ENCODE results near the gene IGFBP5. TPM values are rescaled to one million over a fixed set of nuclear protein-coding genes. Genes with fewer than 3 reads are reported as not detected.

The IGFBP5 gene
- total RNA-seq, 2 donors from 2014 or later, result 162 to 319 TPM

DNA sequence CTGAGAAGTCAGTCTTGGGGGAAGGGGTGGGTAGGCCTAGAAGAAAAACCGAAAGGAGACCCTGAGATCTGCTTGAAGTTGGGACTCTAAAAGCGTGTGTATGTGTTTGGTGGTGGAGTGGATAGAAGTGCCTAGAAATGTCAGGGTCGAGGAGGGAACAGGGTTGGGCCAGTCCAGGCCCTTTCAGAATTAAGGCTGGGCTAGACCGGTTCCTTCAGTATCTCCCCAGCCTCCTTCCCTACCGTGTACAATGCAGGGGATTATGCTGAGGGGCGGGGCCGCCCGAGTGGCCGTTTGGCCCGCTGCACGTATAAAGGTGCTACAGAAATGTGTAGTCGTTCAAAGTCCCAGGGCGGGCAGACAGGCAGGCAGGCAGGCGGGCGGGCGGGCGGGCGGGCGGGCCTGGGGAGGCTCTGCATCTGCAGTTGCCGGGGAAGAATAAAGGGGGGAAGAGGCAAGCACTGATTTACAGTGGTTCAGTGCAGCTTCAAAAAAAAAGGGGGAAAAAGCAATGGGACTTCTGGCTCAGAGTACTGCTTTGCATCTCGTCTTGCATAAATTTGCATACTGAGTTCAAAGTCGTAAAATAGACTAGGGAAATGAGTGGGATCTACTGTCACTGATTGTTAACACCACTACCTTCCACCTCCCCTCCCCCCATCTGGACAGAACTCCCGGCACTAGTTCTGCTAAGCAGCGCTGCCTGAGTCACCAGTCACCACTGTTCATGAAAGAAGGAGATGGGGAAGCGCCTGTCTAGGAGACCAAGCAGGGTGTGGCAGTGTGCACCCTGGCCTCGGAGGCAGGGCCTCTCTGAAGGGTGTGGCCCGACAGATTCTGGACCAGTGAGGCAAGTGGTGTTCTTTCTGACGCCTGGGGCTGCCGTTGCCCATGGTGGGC is 58.5 kb downstream of the IGFBP5 start:
- 22% methylated on average over 29 of the region's 29 CpGs for WGBS
- H3K4me3 ChIP-seq, result peak overlapping the region in 1 of 2 donors; percentile 60
- no peaks in the 10 kb centered on the region for H3K36me3 ChIP-seq
- no peaks in the 10 kb centered on the region for H3K27me3 ChIP-seq (replicated peaks; ENCODE audit: insufficient read depth)
- no peaks in the 10 kb centered on the region for H3K9me3 ChIP-seq
- intact Hi-C loops (cut with DNase I), result no loop called here
- TF ChIP-seq POLR2A (IDR thresholded peaks at IDR 0.05) (peak; percentile 44), POLR2AphosphoS5 (IDR thresholded peaks at IDR 0.05) (peak; percentile 29)
- TF ChIP-seq, protein P1, sequence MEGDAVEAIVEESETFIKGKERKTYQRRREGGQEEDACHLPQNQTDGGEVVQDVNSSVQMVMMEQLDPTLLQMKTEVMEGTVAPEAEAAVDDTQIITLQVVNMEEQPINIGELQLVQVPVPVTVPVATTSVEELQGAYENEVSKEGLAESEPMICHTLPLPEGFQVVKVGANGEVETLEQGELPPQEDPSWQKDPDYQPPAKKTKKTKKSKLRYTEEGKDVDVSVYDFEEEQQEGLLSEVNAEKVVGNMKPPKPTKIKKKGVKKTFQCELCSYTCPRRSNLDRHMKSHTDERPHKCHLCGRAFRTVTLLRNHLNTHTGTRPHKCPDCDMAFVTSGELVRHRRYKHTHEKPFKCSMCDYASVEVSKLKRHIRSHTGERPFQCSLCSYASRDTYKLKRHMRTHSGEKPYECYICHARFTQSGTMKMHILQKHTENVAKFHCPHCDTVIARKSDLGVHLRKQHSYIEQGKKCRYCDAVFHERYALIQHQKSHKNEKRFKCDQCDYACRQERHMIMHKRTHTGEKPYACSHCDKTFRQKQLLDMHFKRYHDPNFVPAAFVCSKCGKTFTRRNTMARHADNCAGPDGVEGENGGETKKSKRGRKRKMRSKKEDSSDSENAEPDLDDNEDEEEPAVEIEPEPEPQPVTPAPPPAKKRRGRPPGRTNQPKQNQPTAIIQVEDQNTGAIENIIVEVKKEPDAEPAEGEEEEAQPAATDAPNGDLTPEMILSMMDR (IDR thresholded peaks at IDR 0.05), result no peak
- H3K4me1 ChIP-seq (replicated peaks), result no peaks in the 10 kb centered on the region
- peak overlapping the region; percentile 16 to 61 for H3K27ac ChIP-seq
- peak; percentile 52 for DNase-seq (ENCODE audit: low spot score)

DNA sequence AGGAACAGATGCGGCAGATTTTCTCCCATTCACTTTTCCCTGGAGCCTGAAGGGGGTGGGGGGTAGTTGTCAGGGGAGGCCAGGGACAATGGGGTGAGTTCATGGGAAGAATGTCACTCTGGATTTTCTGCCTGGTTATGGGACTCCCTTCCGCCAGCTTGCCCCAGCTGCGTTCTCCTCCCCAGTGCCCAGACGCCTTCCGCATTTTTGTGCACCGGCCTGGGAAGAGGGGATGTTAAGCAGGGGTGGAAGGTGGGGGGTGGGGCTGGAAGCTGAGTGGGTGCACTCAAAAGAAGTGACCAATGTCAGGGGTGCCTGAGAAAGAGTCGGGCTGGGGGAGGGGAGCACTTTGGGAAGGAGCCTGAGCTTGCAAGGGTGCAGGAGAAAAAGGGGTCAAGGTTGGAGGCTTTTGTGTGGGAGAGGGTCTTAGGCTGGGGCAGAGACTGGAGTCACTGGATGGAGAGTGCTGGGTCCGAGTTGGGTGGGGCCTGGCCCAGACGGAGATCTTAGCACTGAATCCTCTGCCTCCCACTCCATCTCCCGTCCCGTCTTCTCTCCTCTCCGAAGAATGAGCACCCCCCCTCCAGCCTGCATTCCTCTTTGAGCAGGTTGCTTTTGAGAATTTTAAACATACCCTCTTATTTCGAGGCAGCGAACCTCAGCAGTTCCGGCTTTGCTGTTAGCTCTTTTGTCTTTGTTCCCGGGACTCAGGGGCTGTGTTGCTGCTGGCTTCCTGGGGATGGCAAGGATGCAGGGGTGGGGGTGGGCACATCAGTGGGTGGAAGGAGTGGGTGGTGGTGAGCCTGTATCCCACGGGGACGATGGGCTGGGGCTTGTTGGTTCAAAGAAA is 59.4 kb downstream of the IGFBP5 start:
- Histone ChIP-seq H3K4me3 (peak overlapping the region; percentile 57 to 60), H3K36me3 (no peaks in the 10 kb centered on the region), H3K9me3 (no peaks in the 10 kb centered on the region), H3K4me1 (replicated peaks) (no peaks in the 10 kb centered on the region), H3K27ac (peak overlapping the region; percentile 16 to 61), H3K27me3 (replicated peaks; ENCODE audit: insufficient read depth) (no peaks in the 10 kb centered on the region)
- TF ChIP-seq, protein P1 (IDR thresholded peaks at IDR 0.05), result no peak
- no peak for TF ChIP-seq POLR2A (IDR thresholded peaks at IDR 0.05)
- no peak for TF ChIP-seq POLR2AphosphoS5 (IDR thresholded peaks at IDR 0.05)
- intact Hi-C loops (cut with DNase I), result no loop called here
- WGBS, result 23% methylated on average over 18 of the region's 18 CpGs
- DNase-seq (ENCODE audit: low spot score), result no peak

DNA sequence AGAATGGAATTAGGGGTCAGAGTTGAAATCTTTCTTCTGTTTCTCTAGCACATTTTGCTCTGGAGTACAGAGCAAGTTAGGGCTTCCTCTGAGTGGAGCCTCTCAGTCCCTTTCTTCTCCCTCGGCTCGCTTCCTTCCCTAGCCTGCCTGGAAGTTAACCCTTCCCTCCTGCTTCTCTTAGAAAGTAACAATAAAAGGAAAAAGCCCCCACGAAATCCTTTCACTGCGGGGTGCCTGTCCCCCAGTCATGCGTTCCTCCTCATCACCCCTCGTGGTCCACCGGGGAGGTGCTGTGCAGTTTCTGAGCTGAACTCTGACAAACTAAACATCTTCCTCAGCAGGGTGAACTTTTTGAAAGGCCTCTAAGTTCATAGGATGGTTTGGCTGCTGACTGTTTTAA is 60.2 kb downstream of the IGFBP5 start:
- H3K4me3 ChIP-seq, result peak overlapping the region; percentile 57 to 60
- H3K4me1 ChIP-seq (replicated peaks), result no peaks in the 10 kb centered on the region
- H3K27ac ChIP-seq, result peak overlapping the region; percentile 16 to 61
- intact Hi-C loops (cut with DNase I), result no loop called here
- DNase-seq (ENCODE audit: low spot score), result no peak
- H3K27me3 ChIP-seq (replicated peaks; ENCODE audit: insufficient read depth), result no peaks in the 10 kb centered on the region
- TF ChIP-seq POLR2A (IDR thresholded peaks at IDR 0.05) (no peak), POLR2AphosphoS5 (IDR thresholded peaks at IDR 0.05) (no peak)
- TF ChIP-seq, protein P1 (IDR thresholded peaks at IDR 0.05), result no peak
- H3K36me3 ChIP-seq, result no peaks in the 10 kb centered on the region
- 5% methylated on average over 7 of the region's 7 CpGs for WGBS
- no peaks in the 10 kb centered on the region for H3K9me3 ChIP-seq

DNA sequence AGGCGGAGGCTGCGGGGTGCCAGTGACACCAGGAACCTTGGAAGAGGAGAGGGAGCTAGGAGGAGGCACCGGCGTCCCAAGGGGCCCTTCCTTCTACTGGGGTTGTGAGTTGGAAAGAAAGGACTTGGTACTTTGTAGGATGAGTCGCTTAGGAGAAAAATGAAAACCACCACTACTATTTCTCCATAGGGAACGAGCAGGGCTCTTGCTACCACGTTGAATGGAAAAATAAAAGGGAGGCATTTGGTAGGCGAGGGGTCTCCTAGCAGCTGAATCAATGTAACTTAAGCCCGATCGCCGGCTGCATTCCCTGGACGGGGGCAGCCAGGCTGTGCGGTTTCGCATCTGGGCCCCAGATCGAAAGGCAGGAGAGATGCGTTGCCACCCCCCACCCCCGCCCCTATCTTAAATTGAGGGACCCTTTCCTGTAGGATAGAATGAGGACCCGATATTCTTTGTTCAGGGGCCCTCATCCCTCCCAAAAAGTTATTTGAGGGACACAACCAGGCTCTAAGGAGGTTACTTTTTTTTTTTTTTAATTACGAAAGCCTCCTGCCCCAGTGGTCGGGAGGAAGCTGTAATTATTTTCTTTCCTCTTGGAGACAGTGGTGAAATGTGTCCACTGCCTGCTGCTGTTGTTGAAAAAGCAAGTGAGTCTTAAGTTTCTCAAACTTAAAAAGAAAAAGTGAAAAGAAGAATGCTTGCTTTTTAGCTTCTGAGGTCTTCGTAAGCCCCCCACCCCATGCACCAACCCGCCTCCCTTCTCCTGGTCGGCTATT is 60.8 kb downstream of the IGFBP5 start:
- DNase-seq (ENCODE audit: low spot score), result no peak
- H3K27ac ChIP-seq, result peak overlapping the region; percentile 16 to 61
- peak overlapping the region; percentile 57 to 60 for H3K4me3 ChIP-seq
- no peaks in the 10 kb centered on the region for H3K27me3 ChIP-seq (replicated peaks; ENCODE audit: insufficient read depth)
- no peaks in the 10 kb centered on the region for H3K9me3 ChIP-seq
- H3K36me3 ChIP-seq, result no peaks in the 10 kb centered on the region
- H3K4me1 ChIP-seq (replicated peaks), result no peaks in the 10 kb centered on the region
- 5% methylated on average over 23 of the region's 23 CpGs for WGBS
- TF ChIP-seq, protein P1 (IDR thresholded peaks at IDR 0.05), result no peak
- TF ChIP-seq POLR2A (IDR thresholded peaks at IDR 0.05), result no peak
- TF ChIP-seq POLR2AphosphoS5 (IDR thresholded peaks at IDR 0.05), result no peak
- intact Hi-C loops (cut with DNase I), result loop anchor here (5.0 kb wide), 2 partner anchors 37 to 102 kb away; no protein-coding TSS in a partner anchor
